Thoracic aorta (tissue), 2 donors: ENCODE results near the gene KLHDC7B. TPM values are rescaled to one million over a fixed set of nuclear protein-coding genes. Genes with fewer than 3 reads are reported as not detected.

Experiments
- ATAC-seq: fragments of 150-250 bp; one replicate; pipeline ENCODE4 v1.8.0; 2017; ENCODE audit warnings: low read depth; ENCODE audit not compliant: insufficient number of reproducible peaks, low FRiP score
- DNase-seq: peaks from one replicate; pipeline ENCODE4 v3.0.0-alpha.2; 2020; ENCODE audit warnings: low spot score
- H3K27ac ChIP-seq, 2 donors: fragments of 200-600 bp; sonication (generic); 1 replicate in 1 of 2; 2 replicates in 1 of 2; pipeline ENCODE4 v1.5.1; 2016; ENCODE audit warnings: mild to moderate bottlenecking in 2 of 2, moderate library complexity in 2 of 2
- H3K27me3 ChIP-seq: fragments of 200-600 bp; sonication (generic); replicated peaks from 2 replicates; pipeline ENCODE4 v1.6.0; 2016; ENCODE audit warnings: mild to moderate bottlenecking; ENCODE audit not compliant: insufficient read depth
- H3K36me3 ChIP-seq: fragments of 200-600 bp; sonication (generic); one replicate; pipeline ENCODE4 v1.5.1; 2016
- H3K4me1 ChIP-seq, 2 donors: fragments of 200-600 bp; sonication (generic); 1 replicate in 1 of 2; 2 replicates in 1 of 2; pipeline versions ENCODE4 v1.5.1 to v1.6.0; 2016; ENCODE audit warnings: low read depth in 2 of 2, mild to moderate bottlenecking in 1 of 2; ENCODE audit not compliant: control insufficient read depth in 1 of 2
- H3K4me3 ChIP-seq: fragments of 200-600 bp; sonication (generic); 2 replicates; pipeline ENCODE4 v1.5.1; 2016; ENCODE audit warnings: mild to moderate bottlenecking
- H3K9me3 ChIP-seq: fragments of 200-600 bp; sonication (generic); 2 replicates; pipeline ENCODE4 v1.5.1; 2016
- total RNA-seq, 2 donors: library from RNA; depleted of rRNA; stranded (reverse); fragments of >200 nt; gene quantifications; one replicate each; pipeline versions ENCODE4 v1.1.0 to v1.2.3, GENCODE V29; 2016
- TF ChIP-seq, protein P1 (sequence below): fragments of 200-600 bp; sonication (generic); IDR thresholded peaks from one replicate; pipeline ENCODE4 v1.5.1; 2019; ENCODE audit warnings: antibody characterized with exemption

The KLHDC7B gene
- total RNA-seq, 2 donors from 2014 or later: not detected

DNA sequence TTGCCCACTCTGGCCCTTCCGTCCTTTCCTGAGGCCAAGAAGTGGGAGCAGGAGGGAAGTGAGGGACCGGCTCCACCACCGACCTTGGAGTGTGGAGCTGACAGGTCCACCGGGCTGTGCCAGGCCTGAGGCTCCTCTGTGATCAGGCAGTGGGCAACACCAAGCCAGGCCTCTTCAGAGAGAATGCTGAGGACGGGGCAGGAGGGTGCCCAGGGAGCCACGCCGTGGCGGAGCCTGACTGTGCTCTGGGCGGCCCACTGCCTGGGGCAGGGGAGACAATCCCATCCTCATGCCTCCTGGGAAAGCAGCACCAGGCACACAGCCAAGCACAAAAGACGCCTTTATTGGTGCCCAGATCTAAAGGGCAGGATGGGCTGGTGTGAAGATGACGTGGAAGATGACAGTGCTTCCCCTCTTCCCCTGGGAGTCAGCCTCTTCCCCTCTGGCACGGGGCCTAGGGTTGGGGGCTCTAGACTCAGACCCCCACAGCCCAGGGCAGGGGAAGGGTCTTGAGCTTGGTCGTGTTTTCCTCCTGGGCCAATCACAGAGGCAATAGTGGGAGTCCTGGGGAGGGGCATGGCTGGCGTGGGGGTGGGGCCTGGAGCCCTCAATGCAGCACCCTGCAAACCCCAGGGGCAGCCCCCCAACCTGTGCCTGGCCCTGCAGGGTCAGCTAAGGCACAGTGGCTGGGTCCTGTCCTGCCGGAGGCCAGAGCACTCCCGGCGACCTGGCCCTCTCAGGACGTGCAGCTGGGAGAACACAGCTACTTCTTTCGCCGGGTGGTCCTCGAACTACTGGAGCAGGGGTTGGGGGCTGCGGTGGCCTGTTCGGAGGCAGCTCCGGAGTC is 42.8 kb upstream of the KLHDC7B start:
- H3K27me3 ChIP-seq: no peaks in the 10 kb centered on the region
- no peak overlapping the region for H3K4me3 ChIP-seq
- H3K36me3 ChIP-seq: peaks cover 24% of the 10 kb centered on the region
- H3K27ac ChIP-seq: no peak overlapping the region
- TF ChIP-seq, protein P1, sequence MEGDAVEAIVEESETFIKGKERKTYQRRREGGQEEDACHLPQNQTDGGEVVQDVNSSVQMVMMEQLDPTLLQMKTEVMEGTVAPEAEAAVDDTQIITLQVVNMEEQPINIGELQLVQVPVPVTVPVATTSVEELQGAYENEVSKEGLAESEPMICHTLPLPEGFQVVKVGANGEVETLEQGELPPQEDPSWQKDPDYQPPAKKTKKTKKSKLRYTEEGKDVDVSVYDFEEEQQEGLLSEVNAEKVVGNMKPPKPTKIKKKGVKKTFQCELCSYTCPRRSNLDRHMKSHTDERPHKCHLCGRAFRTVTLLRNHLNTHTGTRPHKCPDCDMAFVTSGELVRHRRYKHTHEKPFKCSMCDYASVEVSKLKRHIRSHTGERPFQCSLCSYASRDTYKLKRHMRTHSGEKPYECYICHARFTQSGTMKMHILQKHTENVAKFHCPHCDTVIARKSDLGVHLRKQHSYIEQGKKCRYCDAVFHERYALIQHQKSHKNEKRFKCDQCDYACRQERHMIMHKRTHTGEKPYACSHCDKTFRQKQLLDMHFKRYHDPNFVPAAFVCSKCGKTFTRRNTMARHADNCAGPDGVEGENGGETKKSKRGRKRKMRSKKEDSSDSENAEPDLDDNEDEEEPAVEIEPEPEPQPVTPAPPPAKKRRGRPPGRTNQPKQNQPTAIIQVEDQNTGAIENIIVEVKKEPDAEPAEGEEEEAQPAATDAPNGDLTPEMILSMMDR: no peak
- no peak for ATAC-seq
- H3K9me3 ChIP-seq: no peaks in the 10 kb centered on the region
- H3K4me1 ChIP-seq: peaks cover 6 to 18% of the 10 kb centered on the region in 2 donors
- no peak for DNase-seq

- peaks cover 24% of the 10 kb centered on the region for H3K36me3 ChIP-seq
- no peaks in the 10 kb centered on the region for H3K9me3 ChIP-seq
- H3K27ac ChIP-seq: no peak overlapping the region
- DNase-seq: no peak
- ATAC-seq: no peak
- TF ChIP-seq, protein P1: no peak
- H3K27me3 ChIP-seq: no peaks in the 10 kb centered on the region
- H3K4me1 ChIP-seq: peaks cover 8 to 20% of the 10 kb centered on the region in 2 donors
- H3K4me3 ChIP-seq: no peak overlapping the region
Observed at GRCh38 chr22:50503475-50504145, 42.1 kb upstream of the KLHDC7B start.

GRCh38 chr22:50504369-50505211 is 41.1 kb upstream of the KLHDC7B start:
- Histone ChIP-seq H3K27ac (no peak overlapping the region), H3K4me1 (peaks cover 15 to 29% of the 10 kb centered on the region in 2 donors), H3K4me3 (no peak overlapping the region), H3K27me3 (no peaks in the 10 kb centered on the region), H3K9me3 (no peaks in the 10 kb centered on the region), H3K36me3 (peaks cover 24% of the 10 kb centered on the region)
- ATAC-seq (no peak), DNase-seq (no peak)
- TF ChIP-seq, protein P1: no peak

GRCh38 chr22:50505276-50505775 is 40.4 kb upstream of the KLHDC7B start:
- TF ChIP-seq, protein P1: no peak
- Histone ChIP-seq H3K27ac (no peak overlapping the region), H3K4me1 (peaks cover 15 to 29% of the 10 kb centered on the region in 2 donors), H3K27me3 (no peaks in the 10 kb centered on the region), H3K36me3 (peaks cover 24% of the 10 kb centered on the region), H3K9me3 (no peaks in the 10 kb centered on the region), H3K4me3 (no peak overlapping the region)
- ATAC-seq: no peak
- no peak for DNase-seq
